Calu3 (cell line): ENCODE data around the gene ADIPOR2. TPM values are rescaled to one million over a fixed set of nuclear protein-coding genes. Genes with fewer than 3 reads are reported as not detected.
A peak's percentile ranks its signal among the peaks of the same experiment; 100 is the strongest.

Source experiments
- BruUV-seq: library from RNA; stranded (reverse); fragments of 400-500 nt; replicated peaks from 2 replicates; lab custom pipeline; 2021; lab: Mats Ljungman, UMichigan
- CTCF ChIA-PET: fragments of 300-600 bp; sonication (Branson Sonifier 250); formaldehyde crosslinking; loops from one replicate; lab custom pipeline; 2022; ENCODE audit warnings: antibody characterized with exemption; lab: Charles Lee
- DNase-seq: peaks from one replicate; pipeline ENCODE4 v3.0.0; 2022
- H3K27ac Mint-ChIP-seq: one replicate; pipeline ENCODE4 v1.8.0; 2022; ENCODE audit warnings: mixed read lengths; ENCODE audit not compliant: unreplicated experiment
- H3K27me3 Mint-ChIP-seq: one replicate; pipeline ENCODE4 v1.8.0; 2022; ENCODE audit warnings: mixed read lengths; ENCODE audit not compliant: unreplicated experiment
- H3K36me3 Mint-ChIP-seq: one replicate; pipeline ENCODE4 v1.8.0; 2022; ENCODE audit warnings: mild to moderate bottlenecking, moderate library complexity, mixed read lengths; ENCODE audit not compliant: insufficient read depth, unreplicated experiment
- H3K4me1 Mint-ChIP-seq: one replicate; pipeline ENCODE4 v1.8.0; 2022; ENCODE audit warnings: mild to moderate bottlenecking, low read depth, mixed read lengths; ENCODE audit not compliant: unreplicated experiment
- H3K4me3 Mint-ChIP-seq: one replicate; pipeline ENCODE4 v1.8.0; 2022; ENCODE audit warnings: mild to moderate bottlenecking, low read depth, moderate library complexity, mixed read lengths; ENCODE audit not compliant: unreplicated experiment
- H3K9me3 Mint-ChIP-seq: one replicate; pipeline ENCODE4 v1.8.0; 2022; ENCODE audit warnings: low read depth, mixed read lengths; ENCODE audit not compliant: unreplicated experiment
- intact Hi-C: fragments of 100-400 bp; cut with micrococcal nuclease; formaldehyde crosslinking; loops from one replicate; pipeline ENCODE4 v1.10.0; 2022; ENCODE audit not compliant: unreplicated experiment
- microRNA-seq: library from miRNA; unstranded; fragments of <30 nt; microRNA quantifications from one replicate; pipeline ENCODE4 v1.2.0, GENCODE V29; 2022
- total RNA-seq: library from RNA; stranded (reverse); gene quantifications from 2 replicates; pipeline ENCODE4 v1.2.3, GENCODE V29; 2022
- TF ChIP-seq, protein P1 (sequence below): fragments of 200-600 bp; IDR thresholded peaks from one replicate; pipeline ENCODE4 v1.8.0; 2022; ENCODE audit warnings: antibody characterized with exemption; ENCODE audit not compliant: unreplicated experiment

ADIPOR2 gene
- total RNA-seq, 1 experiment from 2014 or later, result 90.3 TPM

- Mint-ChIP-seq H3K4me3 (no peak overlapping the region), H3K9me3 (no peaks in the 10 kb centered on the region), H3K27ac (no peak overlapping the region), H3K36me3 (no peaks in the 10 kb centered on the region), H3K27me3 (peaks cover 100% of the 10 kb centered on the region), H3K4me1 (no peaks in the 10 kb centered on the region)
- DNase-seq, result no peak
- intact Hi-C loops, result no loop called here
- no TSS peak for BruUV-seq
- TF ChIP-seq, protein P1, sequence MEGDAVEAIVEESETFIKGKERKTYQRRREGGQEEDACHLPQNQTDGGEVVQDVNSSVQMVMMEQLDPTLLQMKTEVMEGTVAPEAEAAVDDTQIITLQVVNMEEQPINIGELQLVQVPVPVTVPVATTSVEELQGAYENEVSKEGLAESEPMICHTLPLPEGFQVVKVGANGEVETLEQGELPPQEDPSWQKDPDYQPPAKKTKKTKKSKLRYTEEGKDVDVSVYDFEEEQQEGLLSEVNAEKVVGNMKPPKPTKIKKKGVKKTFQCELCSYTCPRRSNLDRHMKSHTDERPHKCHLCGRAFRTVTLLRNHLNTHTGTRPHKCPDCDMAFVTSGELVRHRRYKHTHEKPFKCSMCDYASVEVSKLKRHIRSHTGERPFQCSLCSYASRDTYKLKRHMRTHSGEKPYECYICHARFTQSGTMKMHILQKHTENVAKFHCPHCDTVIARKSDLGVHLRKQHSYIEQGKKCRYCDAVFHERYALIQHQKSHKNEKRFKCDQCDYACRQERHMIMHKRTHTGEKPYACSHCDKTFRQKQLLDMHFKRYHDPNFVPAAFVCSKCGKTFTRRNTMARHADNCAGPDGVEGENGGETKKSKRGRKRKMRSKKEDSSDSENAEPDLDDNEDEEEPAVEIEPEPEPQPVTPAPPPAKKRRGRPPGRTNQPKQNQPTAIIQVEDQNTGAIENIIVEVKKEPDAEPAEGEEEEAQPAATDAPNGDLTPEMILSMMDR, result no peak
- CTCF ChIA-PET, result interaction anchor here (0.7 kb wide), 1 partner anchor 23 kb away, joined by 4 read pairs; no protein-coding TSS in a partner anchor
These were observed 145.5 kb downstream of the ADIPOR2 start for GRCh38 chr12:1836241-1836803.

GRCh38 chr12:1836854-1837421 is 146.1 kb downstream of the ADIPOR2 start:
- H3K4me1 Mint-ChIP-seq, result no peaks in the 10 kb centered on the region
- BruUV-seq, result no TSS peak
- H3K36me3 Mint-ChIP-seq, result no peaks in the 10 kb centered on the region
- no peaks in the 10 kb centered on the region for H3K9me3 Mint-ChIP-seq
- TF ChIP-seq, protein P1, result no peak
- intact Hi-C loops, result no loop called here
- peak; percentile 36 for DNase-seq
- CTCF ChIA-PET, result interaction anchor here (0.7 kb wide), 1 partner anchor 22 kb away, joined by 4 read pairs; no protein-coding TSS in a partner anchor
- peaks cover 100% of the 10 kb centered on the region for H3K27me3 Mint-ChIP-seq
- H3K4me3 Mint-ChIP-seq, result no peak overlapping the region
- no peak overlapping the region for H3K27ac Mint-ChIP-seq

- Mint-ChIP-seq H3K27me3 (peaks cover 100% of the 10 kb centered on the region), H3K4me3 (no peak overlapping the region), H3K4me1 (no peaks in the 10 kb centered on the region), H3K9me3 (no peaks in the 10 kb centered on the region), H3K36me3 (no peaks in the 10 kb centered on the region), H3K27ac (no peak overlapping the region)
- CTCF ChIA-PET, result no interaction called here
- no peak for DNase-seq
- BruUV-seq, result no TSS peak
- intact Hi-C loops, result no loop called here
- TF ChIP-seq, protein P1, result no peak
These were observed 146.8 kb downstream of the ADIPOR2 start for GRCh38 chr12:1837541-1838204.

Small RNA genes within 50 kb of the gene (microRNA-seq; reads per million reads assigned to microRNA genes)
- not detected for gene MIR3649

Other genes with a start within 250 kb of the ADIPOR2 start
- 19.4 and 20.1 TPM in 2 replicates for gene FBXL14, start 96.5 kb upstream of the ADIPOR2 start, total RNA-seq
- gene WNT5B, start 61.8 kb upstream of the ADIPOR2 start, total RNA-seq, result 0.24 TPM in 1 of 2 replicates, not detected in the other
- gene LRTM2, start 129.5 kb downstream of the ADIPOR2 start, total RNA-seq, result not detected in 2 replicates
- gene CACNA2D4, start 227.6 kb downstream of the ADIPOR2 start, total RNA-seq, result 0.80 and 0.86 TPM in 2 replicates